ENCODE data around the gene ACTR2. TPM values are rescaled to one million over a fixed set of nuclear protein-coding genes. Genes with fewer than 3 reads are reported as not detected.

ACTR2 gene
- polyA plus RNA-seq, 1 donor from 2014 or later, result 118 TPM

DNA sequence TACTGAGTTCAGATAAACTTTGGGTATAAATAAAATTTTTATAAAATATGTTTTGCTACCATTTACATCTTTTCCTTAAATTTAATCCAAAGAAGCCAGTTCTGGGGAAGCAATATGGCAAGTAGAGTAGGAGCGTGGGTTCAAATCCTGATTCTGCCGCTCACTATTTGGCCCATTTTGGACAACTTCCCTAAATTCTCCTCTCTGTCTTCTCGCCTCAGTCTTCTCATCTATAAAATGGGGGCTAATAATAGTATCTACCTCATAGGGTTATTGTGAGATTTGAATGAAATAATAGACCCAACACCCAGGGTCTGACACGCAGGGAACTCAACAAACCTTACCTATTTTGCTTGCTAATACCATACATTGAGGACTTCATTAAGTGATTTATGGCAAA lies 59.7 kb downstream of the ACTR2 start:
- H3K9me3 ChIP-seq (ENCODE audit: low read length), result no peaks in the 10 kb centered on the region
- H3K9ac ChIP-seq (ENCODE audit: low read length), result no peak overlapping the region
- no peaks in the 10 kb centered on the region for H3K36me3 ChIP-seq (ENCODE audit: insufficient read depth, low read length)
- no peak overlapping the region for H3K27ac ChIP-seq (ENCODE audit: low read length)
- TF ChIP-seq SMC3 (conservative IDR thresholded peaks at IDR 0.05; ENCODE audit: poor library complexity), result no peak
- H3K9me2 ChIP-seq (ENCODE audit: insufficient read depth, low read length), result no peaks in the 10 kb centered on the region
- H3K79me2 ChIP-seq (replicated peaks; ENCODE audit: insufficient read depth, low read length), result no peaks in the 10 kb centered on the region
- H4K20me1 ChIP-seq (ENCODE audit: insufficient read depth), result no peaks in the 10 kb centered on the region
- no peaks in the 10 kb centered on the region for H3K27me3 ChIP-seq (ENCODE audit: insufficient read depth, low read depth, low read length)
- H2AFZ ChIP-seq (ENCODE audit: low read depth, low read length), result no peak overlapping the region
- no peaks in the 10 kb centered on the region for H3F3A ChIP-seq (ENCODE audit: insufficient read depth, low read length, poor library complexity, severe bottlenecking)
- H3K4me3 ChIP-seq (ENCODE audit: low read length), result no peak overlapping the region
- no peak overlapping the region for H3K4me2 ChIP-seq (ENCODE audit: low read length)

DNA sequence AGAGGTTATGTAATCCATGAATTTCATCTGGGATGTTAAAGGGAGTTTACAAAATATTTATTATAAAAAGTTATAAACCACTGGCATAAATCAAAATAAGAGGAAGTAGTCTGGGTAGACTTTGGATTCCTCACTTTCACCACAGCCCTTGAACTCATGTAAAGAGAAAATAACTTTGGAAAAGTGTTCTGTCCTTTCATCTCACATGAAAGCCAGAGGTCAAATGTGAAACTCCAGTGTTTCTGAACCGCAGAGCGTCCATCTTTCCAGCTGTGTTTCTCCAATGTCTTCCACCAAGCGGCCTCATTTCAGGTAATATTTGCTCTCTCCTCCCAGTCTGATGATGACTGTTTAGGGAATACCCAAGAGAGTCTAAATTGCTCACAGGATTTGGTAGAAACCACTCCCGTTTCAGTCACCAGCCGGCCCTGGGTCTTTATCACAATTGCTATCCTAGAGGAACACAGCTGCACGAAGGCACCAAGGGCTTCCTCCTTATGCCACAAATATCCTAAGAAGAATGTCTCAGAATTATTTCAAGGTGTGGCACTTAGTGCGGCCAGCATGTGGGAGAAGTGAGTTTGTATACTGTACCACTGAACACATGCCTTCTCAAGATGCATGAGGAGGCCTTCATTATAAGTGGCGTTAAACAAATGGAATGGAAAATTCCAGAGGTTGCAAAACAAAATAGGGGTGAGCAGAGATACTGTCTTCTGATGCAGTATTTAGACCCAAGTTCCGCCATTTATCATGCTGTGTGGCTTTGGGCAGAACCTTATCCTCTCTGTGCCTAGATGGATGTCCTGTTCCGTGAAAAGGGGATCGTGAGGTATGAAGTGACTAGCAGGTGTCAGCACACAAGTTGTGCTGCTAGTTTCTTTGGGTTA lies 63.8 kb downstream of the ACTR2 start:
- no peaks in the 10 kb centered on the region for H3K9me3 ChIP-seq (ENCODE audit: low read length)
- H3K4me2 ChIP-seq (ENCODE audit: low read length), result no peak overlapping the region
- H3K9me2 ChIP-seq (ENCODE audit: insufficient read depth, low read length), result no peaks in the 10 kb centered on the region
- TF ChIP-seq SMC3 (conservative IDR thresholded peaks at IDR 0.05; ENCODE audit: poor library complexity), result no peak
- no peak for TF ChIP-seq TAF1 (IDR thresholded peaks at IDR 0.05; ENCODE audit: low read depth)
- TF ChIP-seq, protein P1, sequence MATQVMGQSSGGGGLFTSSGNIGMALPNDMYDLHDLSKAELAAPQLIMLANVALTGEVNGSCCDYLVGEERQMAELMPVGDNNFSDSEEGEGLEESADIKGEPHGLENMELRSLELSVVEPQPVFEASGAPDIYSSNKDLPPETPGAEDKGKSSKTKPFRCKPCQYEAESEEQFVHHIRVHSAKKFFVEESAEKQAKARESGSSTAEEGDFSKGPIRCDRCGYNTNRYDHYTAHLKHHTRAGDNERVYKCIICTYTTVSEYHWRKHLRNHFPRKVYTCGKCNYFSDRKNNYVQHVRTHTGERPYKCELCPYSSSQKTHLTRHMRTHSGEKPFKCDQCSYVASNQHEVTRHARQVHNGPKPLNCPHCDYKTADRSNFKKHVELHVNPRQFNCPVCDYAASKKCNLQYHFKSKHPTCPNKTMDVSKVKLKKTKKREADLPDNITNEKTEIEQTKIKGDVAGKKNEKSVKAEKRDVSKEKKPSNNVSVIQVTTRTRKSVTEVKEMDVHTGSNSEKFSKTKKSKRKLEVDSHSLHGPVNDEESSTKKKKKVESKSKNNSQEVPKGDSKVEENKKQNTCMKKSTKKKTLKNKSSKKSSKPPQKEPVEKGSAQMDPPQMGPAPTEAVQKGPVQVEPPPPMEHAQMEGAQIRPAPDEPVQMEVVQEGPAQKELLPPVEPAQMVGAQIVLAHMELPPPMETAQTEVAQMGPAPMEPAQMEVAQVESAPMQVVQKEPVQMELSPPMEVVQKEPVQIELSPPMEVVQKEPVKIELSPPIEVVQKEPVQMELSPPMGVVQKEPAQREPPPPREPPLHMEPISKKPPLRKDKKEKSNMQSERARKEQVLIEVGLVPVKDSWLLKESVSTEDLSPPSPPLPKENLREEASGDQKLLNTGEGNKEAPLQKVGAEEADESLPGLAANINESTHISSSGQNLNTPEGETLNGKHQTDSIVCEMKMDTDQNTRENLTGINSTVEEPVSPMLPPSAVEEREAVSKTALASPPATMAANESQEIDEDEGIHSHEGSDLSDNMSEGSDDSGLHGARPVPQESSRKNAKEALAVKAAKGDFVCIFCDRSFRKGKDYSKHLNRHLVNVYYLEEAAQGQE (IDR thresholded peaks at IDR 0.05; ENCODE audit: borderline replicate concordance), result no peak
- TF ChIP-seq MXI1 (conservative IDR thresholded peaks at IDR 0.05; ENCODE audit: poor library complexity, severe bottlenecking), result no peak
- TF ChIP-seq RAD21 (conservative IDR thresholded peaks at IDR 0.05), result no peak
- no peak for TF ChIP-seq POLR2AphosphoS5 (IDR thresholded peaks at IDR 0.05)
- TF ChIP-seq EP300 (conservative IDR thresholded peaks at IDR 0.05; ENCODE audit: poor library complexity, severe bottlenecking), result no peak
- TF ChIP-seq EZH2 (IDR thresholded peaks at IDR 0.05; ENCODE audit: borderline replicate concordance, insufficient read depth, low read length, poor library complexity, severe bottlenecking), result no peak
- TF ChIP-seq, protein P2, sequence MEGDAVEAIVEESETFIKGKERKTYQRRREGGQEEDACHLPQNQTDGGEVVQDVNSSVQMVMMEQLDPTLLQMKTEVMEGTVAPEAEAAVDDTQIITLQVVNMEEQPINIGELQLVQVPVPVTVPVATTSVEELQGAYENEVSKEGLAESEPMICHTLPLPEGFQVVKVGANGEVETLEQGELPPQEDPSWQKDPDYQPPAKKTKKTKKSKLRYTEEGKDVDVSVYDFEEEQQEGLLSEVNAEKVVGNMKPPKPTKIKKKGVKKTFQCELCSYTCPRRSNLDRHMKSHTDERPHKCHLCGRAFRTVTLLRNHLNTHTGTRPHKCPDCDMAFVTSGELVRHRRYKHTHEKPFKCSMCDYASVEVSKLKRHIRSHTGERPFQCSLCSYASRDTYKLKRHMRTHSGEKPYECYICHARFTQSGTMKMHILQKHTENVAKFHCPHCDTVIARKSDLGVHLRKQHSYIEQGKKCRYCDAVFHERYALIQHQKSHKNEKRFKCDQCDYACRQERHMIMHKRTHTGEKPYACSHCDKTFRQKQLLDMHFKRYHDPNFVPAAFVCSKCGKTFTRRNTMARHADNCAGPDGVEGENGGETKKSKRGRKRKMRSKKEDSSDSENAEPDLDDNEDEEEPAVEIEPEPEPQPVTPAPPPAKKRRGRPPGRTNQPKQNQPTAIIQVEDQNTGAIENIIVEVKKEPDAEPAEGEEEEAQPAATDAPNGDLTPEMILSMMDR (IDR thresholded peaks at IDR 0.05; ENCODE audit: poor library complexity, severe bottlenecking), result no peak
- H2AFZ ChIP-seq (ENCODE audit: low read depth, low read length), result no peak overlapping the region
- no peaks in the 10 kb centered on the region for H3K27me3 ChIP-seq (ENCODE audit: insufficient read depth, low read depth, low read length)
- H3K4me3 ChIP-seq (ENCODE audit: low read length), result no peak overlapping the region
- no peak overlapping the region for H3K27ac ChIP-seq (ENCODE audit: low read length)
- no peaks in the 10 kb centered on the region for H3K79me2 ChIP-seq (replicated peaks; ENCODE audit: insufficient read depth, low read length)
- no peaks in the 10 kb centered on the region for H3K36me3 ChIP-seq (ENCODE audit: insufficient read depth, low read length)
- no peak overlapping the region for H3K9ac ChIP-seq (ENCODE audit: low read length)
- H4K20me1 ChIP-seq (ENCODE audit: insufficient read depth), result no peaks in the 10 kb centered on the region
- no peaks in the 10 kb centered on the region for H3F3A ChIP-seq (ENCODE audit: insufficient read depth, low read length, poor library complexity, severe bottlenecking)
